ENCODE results near the gene GMEB2.
"Not testable (repeated sequence)": the region's sequence is repeated elsewhere in the genome, so short reads cannot be mapped to it uniquely, and the experiment has no call there.

GMEB2 gene

GRCh38 chr20:63636752-63637628 is 10.1 kb upstream of the GMEB2 start:
- no peak for DNase-seq (ENCODE audit: low read depth)

GRCh38 chr20:63635431-63636141 is 8.7 kb upstream of the GMEB2 start:
- peak; percentile 51 for DNase-seq (ENCODE audit: low read depth)

- no peak for DNase-seq (ENCODE audit: low read depth)
These were observed 6.8 kb upstream of the GMEB2 start for GRCh38 chr20:63633732-63634131.

- not testable (repeated sequence) for DNase-seq (ENCODE audit: low read depth)
These were observed 4.5 kb upstream of the GMEB2 start for GRCh38 chr20:63631426-63631825.

- DNase-seq (ENCODE audit: low read depth), result not testable (repeated sequence)
These were observed 4.1 kb upstream of the GMEB2 start for GRCh38 chr20:63630956-63631355.

- DNase-seq (ENCODE audit: low read depth), result no peak
These were observed 1.5 kb upstream of the GMEB2 start for GRCh38 chr20:63628246-63628975.

- no peak for DNase-seq (ENCODE audit: low read depth)
These were observed 897 bp upstream of the GMEB2 start for GRCh38 chr20:63627751-63628245.

- DNase-seq (ENCODE audit: low read depth), result peak; percentile 87
These were observed 339 bp upstream of the GMEB2 start for GRCh38 chr20:63627129-63627750.

- no peak for DNase-seq (ENCODE audit: low read depth)
These were observed 1.0 kb downstream of the GMEB2 start for GRCh38 chr20:63625771-63626423.

GRCh38 chr20:63624486-63624885 is 2.4 kb downstream of the GMEB2 start:
- DNase-seq (ENCODE audit: low read depth), result no peak

GRCh38 chr20:63622732-63623131 is 4.2 kb downstream of the GMEB2 start:
- no peak for DNase-seq (ENCODE audit: low read depth)

GRCh38 chr20:63622096-63622495 is 4.8 kb downstream of the GMEB2 start:
- DNase-seq (ENCODE audit: low read depth), result no peak

- no peak for DNase-seq (ENCODE audit: low read depth)
These were observed 5.9 kb downstream of the GMEB2 start for GRCh38 chr20:63620991-63621390.

- no peak for DNase-seq (ENCODE audit: low read depth)
These were observed 7.4 kb downstream of the GMEB2 start for GRCh38 chr20:63619505-63619904.

- DNase-seq (ENCODE audit: low read depth), result no peak
These were observed 7.8 kb downstream of the GMEB2 start for GRCh38 chr20:63619086-63619485.

- no peak for DNase-seq (ENCODE audit: low read depth)
These were observed 8.5 kb downstream of the GMEB2 start for GRCh38 chr20:63618291-63618980.

GRCh38 chr20:63617876-63618265 is 9.0 kb downstream of the GMEB2 start:
- no peak for DNase-seq (ENCODE audit: low read depth)

- DNase-seq (ENCODE audit: low read depth), result no peak
These were observed 9.6 kb downstream of the GMEB2 start for GRCh38 chr20:63617092-63617875.

GRCh38 chr20:63613863-63614594 is 12.9 kb downstream of the GMEB2 start:
- not testable (repeated sequence) for DNase-seq (ENCODE audit: low read depth)
